SH-SY5Y (cell line): ENCODE results near the gene BABAM1.

ENCODE experiments used
- GATA2 ChIP-seq: IDR thresholded peaks from 2 replicates; pipeline ENCODE4 v1.6.1; 2011; ENCODE audit warnings: mild to moderate bottlenecking, low read depth, low read length
- GATA3 ChIP-seq: IDR thresholded peaks from 2 replicates; pipeline ENCODE4 v1.6.1; 2011; ENCODE audit warnings: low read depth, mild to moderate bottlenecking, low read length, moderate library complexity

DNA sequence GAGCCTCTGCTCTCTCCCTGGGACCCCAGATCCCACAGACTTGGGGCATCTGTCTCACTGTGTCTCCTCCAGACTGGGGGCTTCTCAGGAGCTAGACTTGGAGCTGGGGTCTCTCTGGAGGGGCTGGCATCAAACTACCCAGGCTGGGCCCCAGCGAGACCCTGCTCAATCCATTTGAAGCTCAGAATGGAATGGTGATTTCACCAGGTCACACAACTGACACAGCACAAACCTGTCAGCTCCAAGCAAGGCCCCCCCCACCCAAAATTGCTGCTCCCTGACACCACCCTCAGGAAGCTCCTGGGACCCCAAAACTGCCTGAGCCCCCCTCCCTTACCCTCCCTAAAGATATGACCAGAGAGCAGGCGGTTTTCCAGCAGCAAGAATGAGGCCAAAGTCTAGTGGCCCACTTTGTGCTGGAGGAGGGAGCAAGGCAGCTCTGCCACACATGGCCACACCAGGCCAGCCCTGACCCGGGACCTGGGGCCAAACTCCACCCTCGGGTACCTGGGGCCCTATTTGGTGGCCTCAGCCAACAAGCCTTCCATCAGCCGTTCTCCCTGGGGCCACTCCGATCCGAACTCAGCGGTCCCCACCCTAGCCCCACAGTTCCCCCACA is 23.9 kb upstream of the BABAM1 start:
- no peak for TF ChIP-seq GATA2
- no peak for TF ChIP-seq GATA3
